Endothelial cell of umbilical vein (primary cell): Measurements from ENCODE around the gene RXFP3. TPM values are rescaled to one million over a fixed set of nuclear protein-coding genes. Genes with fewer than 3 reads are reported as not detected.

ENCODE experiments used
- Bru-seq: library from RNA; stranded (reverse); fragments of 400-500 nt; gene quantifications from one replicate; lab custom pipeline; 2021; lab: Mats Ljungman, UMichigan
- BruChase-seq, 2 experiments: library from RNA; stranded (reverse); fragments of 400-500 nt; gene quantifications; one replicate each; lab custom pipeline; 2021; lab: Mats Ljungman, UMichigan
- BruUV-seq: library from RNA; stranded (reverse); fragments of 400-500 nt; replicated peaks from 2 replicates; lab custom pipeline; 2021; lab: Mats Ljungman, UMichigan
- CTCF ChIA-PET: fragments of 300-600, 350-600 bp; sonication (Branson Sonifier 250); formaldehyde crosslinking; loops from one replicate; lab custom pipeline; 2021; ENCODE audit warnings: antibody characterized with exemption, inconsistent platforms; lab: Charles Lee
- POLR2A ChIA-PET: fragments of 300-600, 350-600 bp; sonication (Branson Sonifier 250); formaldehyde crosslinking; loops from one replicate; lab custom pipeline; 2021; ENCODE audit warnings: antibody characterized with exemption, inconsistent platforms; lab: Charles Lee
- DNase-seq: peaks from one replicate; pipeline ENCODE4 v3.0.0-alpha.2; 2011; ENCODE audit warnings: low read depth, low spot score
- FAIRE-seq: peaks from 2 replicates; lab custom pipeline; 2011; peaks lifted over from hg19 to GRCh38; lab: Jason Lieb, UNC
- H2AFZ ChIP-seq: 2 replicates; pipeline ENCODE4 v1.6.0; 2012; ENCODE audit warnings: low read depth, low read length, control low read depth, inconsistent platforms
- H3K27ac ChIP-seq: 2 replicates; pipeline ENCODE4 v1.5.1; 2011; ENCODE audit warnings: low read depth, mild to moderate bottlenecking, control low read depth, low read length, moderate library complexity; ENCODE audit not compliant: insufficient read depth
- H3K27me3 ChIP-seq, 2 experiments: 2 replicates each; pipeline versions ENCODE4 v1.6.0 to v1.6.1; 2011; ENCODE audit warnings: low read length in 2 of 2, mixed read lengths in 1 of 2; ENCODE audit not compliant: control insufficient read depth in 2 of 2, insufficient read depth in 2 of 2
- H3K36me3 ChIP-seq, 2 experiments: 2 replicates in 1 of 2; 3 replicates in 1 of 2; pipeline ENCODE4 v1.5.1; 2011; ENCODE audit warnings: low read length in 2 of 2, mild to moderate bottlenecking in 1 of 2, moderate library complexity in 1 of 2; ENCODE audit not compliant: control insufficient read depth in 2 of 2, insufficient read depth in 2 of 2; ENCODE audit errors: extremely low read depth in 1 of 2
- H3K4me1 ChIP-seq: 3 replicates; pipeline ENCODE4 v1.5.1; 2011; ENCODE audit warnings: mild to moderate bottlenecking, low read length; ENCODE audit not compliant: control insufficient read depth, insufficient read depth; ENCODE audit errors: extremely low read depth
- H3K4me2 ChIP-seq: 2 replicates; pipeline ENCODE4 v1.6.1; 2011; ENCODE audit warnings: low read length, control low read depth, mixed read lengths; ENCODE audit not compliant: insufficient read depth
- H3K4me3 ChIP-seq, 3 experiments: fragments of 200-600 bp in 1 of 3; sonication (generic), shearing (Covaris generic) in 1 of 3; replicated peaks in 1 of 3; 2 replicates each; pipeline ENCODE4 v1.5.1; 2011 to 2016; ENCODE audit warnings: control low read depth in 3 of 3, low read length in 3 of 3, mild to moderate bottlenecking in 2 of 3, inconsistent platforms in 1 of 3, low read depth in 1 of 3, moderate library complexity in 1 of 3; ENCODE audit not compliant: insufficient read depth in 1 of 3
- H3K79me2 ChIP-seq: 2 replicates; pipeline ENCODE4 v1.6.0; 2012; ENCODE audit warnings: low read length, inconsistent platforms; ENCODE audit not compliant: control insufficient read depth, insufficient read depth
- H3K9ac ChIP-seq: replicated peaks from 2 replicates; pipeline ENCODE3; 2011; ENCODE audit warnings: low read length, control low read depth; ENCODE audit not compliant: insufficient read depth; ENCODE audit errors: extremely low read depth
- H3K9me1 ChIP-seq: replicated peaks from 3 replicates; pipeline ENCODE4 v1.6.0; 2011; ENCODE audit warnings: mild to moderate bottlenecking, low read length; ENCODE audit not compliant: control insufficient read depth, insufficient read depth; ENCODE audit errors: extremely low read depth
- H3K9me3 ChIP-seq: replicated peaks from 2 replicates; pipeline ENCODE4 v1.5.1; 2012; ENCODE audit warnings: low read length, inconsistent platforms; ENCODE audit not compliant: control insufficient read depth, insufficient read depth
- H4K20me1 ChIP-seq: replicated peaks from 2 replicates; pipeline ENCODE3; 2011; ENCODE audit warnings: mild to moderate bottlenecking, low read length; ENCODE audit not compliant: control insufficient read depth, insufficient read depth; ENCODE audit errors: extremely low read depth
- CTCF ChIP-seq, 2 donors: IDR thresholded peaks; 1 replicate in 1 of 2; 2 replicates in 1 of 2; pipeline ENCODE4 v1.5.1; 2011; ENCODE audit warnings: low read length in 2 of 2, mild to moderate bottlenecking in 2 of 2, moderate library complexity in 2 of 2, control low read depth in 1 of 2, inconsistent platforms in 1 of 2, low read depth in 1 of 2; ENCODE audit not compliant: insufficient read depth in 1 of 2; ENCODE audit errors: extremely low read depth in 1 of 2
- EZH2 ChIP-seq: IDR thresholded peaks from 2 replicates; pipeline ENCODE4 v1.6.1; 2012; ENCODE audit warnings: borderline replicate concordance, low read depth, mild to moderate bottlenecking, moderate library complexity, low read length, inconsistent platforms; ENCODE audit not compliant: severe bottlenecking
- FOS ChIP-seq: IDR thresholded peaks from 2 replicates; pipeline ENCODE4 v1.6.1; 2011; ENCODE audit warnings: mild to moderate bottlenecking, low read length, moderate library complexity, borderline replicate concordance; ENCODE audit not compliant: insufficient read depth
- GATA2 ChIP-seq: IDR thresholded peaks from 2 replicates; pipeline ENCODE4 v1.7.0; 2011; ENCODE audit warnings: low read depth, mild to moderate bottlenecking, moderate library complexity, mixed read lengths, low read length; ENCODE audit not compliant: insufficient read length, insufficient read depth
- JUN ChIP-seq: IDR thresholded peaks from 2 replicates; pipeline ENCODE4 v1.6.1; 2011; ENCODE audit warnings: borderline replicate concordance, low read depth; ENCODE audit not compliant: insufficient read length, insufficient read depth
- MAX ChIP-seq: IDR thresholded peaks from 2 replicates; pipeline ENCODE4 v1.6.1; 2011; ENCODE audit not compliant: insufficient read depth, insufficient read length
- MYC ChIP-seq: IDR thresholded peaks from one replicate; pipeline ENCODE4 v1.6.1; 2011; ENCODE audit warnings: mild to moderate bottlenecking, low read depth, low read length
- POLR2A ChIP-seq: IDR thresholded peaks from 2 replicates; pipeline ENCODE4 v1.6.1; 2012; ENCODE audit warnings: low read depth, mild to moderate bottlenecking, control low read depth, low read length
- POLR2AphosphoS5 ChIP-seq: IDR thresholded peaks from 2 replicates; pipeline ENCODE4 v1.6.1; 2012; ENCODE audit warnings: low read depth, mild to moderate bottlenecking, control low read depth, low read length, moderate library complexity; ENCODE audit not compliant: insufficient read depth
- dilution Hi-C: fragments of 300-500 bp; cut with MboI; formaldehyde crosslinking; loops from one replicate; pipeline ENCODE4 v1.15.0; 2019; ENCODE audit warnings: low sequenced_read_pairs; ENCODE audit not compliant: extremely low pct_ligation_motif_present
- intact Hi-C: fragments of 100-400 bp; cut with micrococcal nuclease; formaldehyde crosslinking; loops from one replicate; pipeline ENCODE4 v1.10.0; 2022
- long read RNA-seq: library from polyadenylated mRNA; stranded (forward); transcript quantifications from one replicate; pipeline ENCODE4 v2.0.0, GENCODE V29; 2021
- polyA minus RNA-seq, 3 experiments: library from RNA; depleted of rRNA, polyadenylated mRNA; stranded (reverse); fragments of >200 nt; gene quantifications; 1 replicate in 1 of 3; 2 replicates in 2 of 3; pipeline ENCODE4 v1.2.3, GENCODE V29; 2011
- polyA plus RNA-seq, 4 experiments: library from polyadenylated mRNA; depleted of rRNA in 3 of 4; stranded (reverse) in 3 of 4; unstranded in 1 of 4; fragments of >200 nt; gene quantifications; 2 replicates each; pipeline versions ENCODE4 v1.2.1 to v1.2.3, GENCODE V29; 2011 to 2012; ENCODE audit warnings: missing spikeins in 1 of 4
- total RNA-seq: library from RNA; stranded (reverse); gene quantifications from 2 replicates; pipeline ENCODE4 v1.2.3, GENCODE V29; 2021

The RXFP3 gene
- total RNA-seq (not detected in 2 replicates), polyA plus RNA-seq (not detected in 2 replicates), polyA minus RNA-seq (not detected in 2 replicates), Bru-seq, nascent RNA (not detected), BruChase-seq, experiment 1, labeled RNA remaining after a 6-hour chase (not detected), BruChase-seq, experiment 2, labeled RNA remaining after a 2-hour chase (not detected)
- polyA plus RNA-seq (2011; cell fraction: cytosol; rRNA removed) = not detected in 2 replicates
- polyA plus RNA-seq (2011; cell fraction: nucleus; rRNA removed) = not detected in 2 replicates
- polyA plus RNA-seq (2012) = not detected in 2 replicates
- not detected for polyA minus RNA-seq (2011; cell fraction: cytosol; rRNA and poly(A)+ RNA removed)
- not detected in 2 replicates for polyA minus RNA-seq (2011; cell fraction: nucleus; rRNA and poly(A)+ RNA removed)
- long read RNA-seq = 0 reads

- H3K27ac ChIP-seq = no peak within 1 kb of the TSS
- BruUV-seq = no TSS peak
- no peaks in the 10 kb centered on the region for H3K79me2 ChIP-seq
- FAIRE-seq (no peak), DNase-seq (no peak)
- H3K4me1 ChIP-seq = peaks cover 14% of the 10 kb centered on the region
- H4K20me1 ChIP-seq = no peaks in the 10 kb centered on the region
- CTCF ChIA-PET = interaction anchor here (1.8 to 6.0 kb wide), 9 partner anchors 33 to 501 kb away, joined by 7 to 345 read pairs (median 19); partner anchors contain the start of gene TARS1
- no peaks in the 10 kb centered on the region for H3K36me3 ChIP-seq
- intact Hi-C loops (no loop called here), dilution Hi-C loops (no loop called here)
- no peaks in the 10 kb centered on the region for H3K9me3 ChIP-seq
- POLR2A ChIA-PET = no interaction called here
- H2AFZ ChIP-seq = peak within 1 kb of the TSS; percentile 60
- H3K4me2 ChIP-seq = peak within 1 kb of the TSS; percentile 76
- H3K9me1 ChIP-seq = no peaks in the 10 kb centered on the region
- peaks cover 40 to 49% of the 10 kb centered on the region in 2 experiments for H3K27me3 ChIP-seq
- TF ChIP-seq EZH2 (peak; percentile 67), MAX (no peak), GATA2 (no peak), FOS (no peak), MYC (no peak), JUN (no peak), POLR2A (no peak), CTCF (IDR thresholded peaks at IDR 0.05; ENCODE audit: extremely low read depth in 1 of 2, insufficient read depth in 1 of 2, low read depth in 1 of 2, low read length in 2 of 2) (no peak), POLR2AphosphoS5 (no peak)
- peak within 1 kb of the TSS in 1 of 3 experiments; percentile 3 for H3K4me3 ChIP-seq
- H3K9ac ChIP-seq = no peak within 1 kb of the TSS
These were observed at the start of gene RXFP3 for GRCh38 chr5:33936381-33937016. RXFP3 (plus strand) TSS chr5:33936386; CDS start chr5:33936741, 355 bp downstream.
